ENCODE data around the gene LSR.

DNA sequence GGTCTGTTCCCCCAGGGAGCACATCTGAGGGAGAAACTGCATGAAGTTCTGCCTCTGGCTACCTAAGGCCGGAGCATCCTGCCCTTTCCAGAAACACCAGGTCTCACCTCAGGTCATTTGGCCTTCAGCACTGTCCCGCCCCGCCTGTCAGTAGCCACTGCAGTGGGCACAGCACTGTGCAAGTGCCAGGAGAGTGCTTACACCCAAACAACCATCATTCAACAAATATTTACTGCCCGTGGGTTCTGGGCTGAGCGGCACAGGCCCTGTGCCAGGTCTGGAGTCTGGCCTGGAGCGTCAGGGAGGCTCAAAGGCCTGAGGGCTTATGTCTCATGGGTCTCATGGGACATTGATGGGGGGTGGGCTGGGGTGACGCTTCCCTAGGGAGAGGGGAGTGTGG is 22.7 kb downstream of the LSR start:
- TF ChIP-seq, protein P1, sequence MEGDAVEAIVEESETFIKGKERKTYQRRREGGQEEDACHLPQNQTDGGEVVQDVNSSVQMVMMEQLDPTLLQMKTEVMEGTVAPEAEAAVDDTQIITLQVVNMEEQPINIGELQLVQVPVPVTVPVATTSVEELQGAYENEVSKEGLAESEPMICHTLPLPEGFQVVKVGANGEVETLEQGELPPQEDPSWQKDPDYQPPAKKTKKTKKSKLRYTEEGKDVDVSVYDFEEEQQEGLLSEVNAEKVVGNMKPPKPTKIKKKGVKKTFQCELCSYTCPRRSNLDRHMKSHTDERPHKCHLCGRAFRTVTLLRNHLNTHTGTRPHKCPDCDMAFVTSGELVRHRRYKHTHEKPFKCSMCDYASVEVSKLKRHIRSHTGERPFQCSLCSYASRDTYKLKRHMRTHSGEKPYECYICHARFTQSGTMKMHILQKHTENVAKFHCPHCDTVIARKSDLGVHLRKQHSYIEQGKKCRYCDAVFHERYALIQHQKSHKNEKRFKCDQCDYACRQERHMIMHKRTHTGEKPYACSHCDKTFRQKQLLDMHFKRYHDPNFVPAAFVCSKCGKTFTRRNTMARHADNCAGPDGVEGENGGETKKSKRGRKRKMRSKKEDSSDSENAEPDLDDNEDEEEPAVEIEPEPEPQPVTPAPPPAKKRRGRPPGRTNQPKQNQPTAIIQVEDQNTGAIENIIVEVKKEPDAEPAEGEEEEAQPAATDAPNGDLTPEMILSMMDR (conservative IDR thresholded peaks at IDR 0.05; ENCODE audit: low read depth, low read length), result no peak
- TF ChIP-seq SMC3 (IDR thresholded peaks at IDR 0.05; ENCODE audit: low read depth, low read length) (no peak), MAFK (IDR thresholded peaks at IDR 0.05; ENCODE audit: low read depth, low read length) (no peak), MAZ (IDR thresholded peaks at IDR 0.05; ENCODE audit: borderline replicate concordance, low read depth, low read length) (no peak), BHLHE40 (IDR thresholded peaks at IDR 0.05; ENCODE audit: low read depth, low read length) (no peak), CHD1 (IDR thresholded peaks at IDR 0.05; ENCODE audit: low read depth, low read length) (no peak)

Data from IMR-90 (cell line).